Body of pancreas (tissue), 4 donors: Measurements from ENCODE around the gene FBN2. TPM values are rescaled to one million over a fixed set of nuclear protein-coding genes. Genes with fewer than 3 reads are reported as not detected.

Source experiments
- ATAC-seq: fragments of 150-250 bp; one replicate; pipeline ENCODE4 v1.9.1; 2016
- DNase-seq, 4 donors: peaks; one replicate each; pipeline ENCODE4 v3.0.0-alpha.2; 2019
- H3K27ac ChIP-seq, 4 donors: fragments of 200-600 bp; sonication (generic); 1 replicate in 3 of 4; 2 replicates in 1 of 4; pipeline versions ENCODE4 v1.5.1 to v1.6.1; 2016 to 2019; ENCODE audit warnings: mild to moderate bottlenecking in 1 of 4, mixed read lengths in 1 of 4, moderate library complexity in 1 of 4
- H3K27me3 ChIP-seq, 2 donors: fragments of 200-600 bp; sonication (generic); one replicate each; pipeline ENCODE4 v1.6.0; 2016; ENCODE audit warnings: mild to moderate bottlenecking in 1 of 2
- H3K36me3 ChIP-seq, 2 donors: fragments of 200-600 bp; sonication (generic); replicated peaks in 1 of 2; 2 replicates each; pipeline ENCODE4 v1.5.1; 2016; ENCODE audit warnings: low read depth in 2 of 2; ENCODE audit not compliant: insufficient read depth in 1 of 2
- H3K4me1 ChIP-seq: fragments of 200-600 bp; sonication (generic); one replicate; pipeline ENCODE4 v1.6.0; 2016
- H3K4me3 ChIP-seq, 2 donors: fragments of 200-600 bp; sonication (generic); 1 replicate in 1 of 2; 2 replicates in 1 of 2; pipeline ENCODE4 v1.5.1; 2016 to 2019
- H3K9me3 ChIP-seq, 3 donors: fragments of 200-600 bp; sonication (generic); 1 replicate in 2 of 3; 2 replicates in 1 of 3; pipeline ENCODE4 v1.5.1; 2016
- CTCF ChIP-seq, 7 experiments: fragments of 450-650 bp in 4 of 7; fragments of 200-600 bp in 3 of 7; sonication (generic) in 3 of 7; IDR thresholded peaks; one replicate each; pipeline ENCODE4 v1.5.1; 2016 to 2019; ENCODE audit warnings: antibody characterized with exemption in 7 of 7
- POLR2A ChIP-seq, 3 donors: fragments of 450-650 bp; IDR thresholded peaks; one replicate each; pipeline ENCODE4 v1.6.1; 2016; ENCODE audit warnings: antibody characterized with exemption in 3 of 3, mild to moderate bottlenecking in 2 of 3
- whole genome bisulfite sequencing, 2 donors: methylation state at CpG; one replicate each; pipeline ENCODE4 v1.1.5; 2017; 5-methylcytosine and 5-hydroxymethylcytosine counted together
- intact Hi-C: fragments of 100-400 bp; cut with DNase I; formaldehyde crosslinking; loops from one replicate; pipeline ENCODE4 v1.15.1; 2023
- total RNA-seq, 2 donors: library from RNA; depleted of rRNA; stranded (reverse); fragments of >200 nt; gene quantifications; one replicate each; pipeline ENCODE4 v1.1.0, GENCODE V29; 2016

Gene FBN2
- total RNA-seq, 2 donors from 2014 or later: 0.26 TPM; not detected in 1

- ATAC-seq: no peak
- Histone ChIP-seq H3K36me3 (no peaks in the 10 kb centered on the region), H3K27me3 (no peaks in the 10 kb centered on the region), H3K4me3 (no peak overlapping the region), H3K9me3 (no peaks in the 10 kb centered on the region), H3K27ac (no peak overlapping the region), H3K4me1 (no peaks in the 10 kb centered on the region)
- no peak for TF ChIP-seq CTCF (IDR thresholded peaks at IDR 0.05)
- no peak for TF ChIP-seq POLR2A (IDR thresholded peaks at IDR 0.05)
- DNase-seq: no peak
- intact Hi-C loops: no loop called here
- WGBS, 2 donors: 17 to 29% methylated on average over 1 of the region's 1 CpG
These were observed 234.5 kb downstream of the FBN2 start for GRCh38 chr5:128303593-128303992.

GRCh38 chr5:128300181-128300580 is 237.9 kb downstream of the FBN2 start:
- WGBS, 2 donors: 45 to 47% methylated on average over 4 of the region's 4 CpGs
- ATAC-seq (no peak), DNase-seq (no peak)
- H3K4me1 ChIP-seq: no peaks in the 10 kb centered on the region
- no peaks in the 10 kb centered on the region for H3K9me3 ChIP-seq
- H3K4me3 ChIP-seq: no peak overlapping the region
- intact Hi-C loops: no loop called here
- no peak overlapping the region for H3K27ac ChIP-seq
- H3K27me3 ChIP-seq: no peaks in the 10 kb centered on the region
- TF ChIP-seq CTCF (IDR thresholded peaks at IDR 0.05) (no peak), POLR2A (IDR thresholded peaks at IDR 0.05) (no peak)
- H3K36me3 ChIP-seq: no peaks in the 10 kb centered on the region

- intact Hi-C loops: no loop called here
- no peak overlapping the region for H3K27ac ChIP-seq
- 41% methylated on average over 2 of the region's 2 CpGs for WGBS, 2 donors
- no peak for TF ChIP-seq CTCF (IDR thresholded peaks at IDR 0.05)
- TF ChIP-seq POLR2A (IDR thresholded peaks at IDR 0.05): no peak
- no peaks in the 10 kb centered on the region for H3K36me3 ChIP-seq
- no peak for DNase-seq
- no peak for ATAC-seq
- H3K4me3 ChIP-seq: no peak overlapping the region
- H3K4me1 ChIP-seq: no peaks in the 10 kb centered on the region
- H3K9me3 ChIP-seq: no peaks in the 10 kb centered on the region
- no peaks in the 10 kb centered on the region for H3K27me3 ChIP-seq
These were observed 247.7 kb downstream of the FBN2 start for GRCh38 chr5:128290152-128290858.

GRCh38 chr5:128287740-128288139 is 250.3 kb downstream of the FBN2 start:
- Histone ChIP-seq H3K9me3 (no peaks in the 10 kb centered on the region), H3K27me3 (no peaks in the 10 kb centered on the region), H3K4me3 (no peak overlapping the region), H3K27ac (no peak overlapping the region), H3K4me1 (no peaks in the 10 kb centered on the region), H3K36me3 (no peaks in the 10 kb centered on the region)
- intact Hi-C loops: no loop called here
- ATAC-seq (no peak), DNase-seq (no peak)
- whole genome bisulfite sequencing, 2 donors: 57 to 69% methylated on average over 2 of the region's 2 CpGs
- TF ChIP-seq POLR2A (IDR thresholded peaks at IDR 0.05) (no peak), CTCF (IDR thresholded peaks at IDR 0.05) (no peak)

- ATAC-seq: no peak
These were observed 253.8 kb downstream of the FBN2 start for GRCh38 chr5:128284236-128284635.

More at GRCh38 chr5:128284236-128284635, 253.8 kb downstream of the FBN2 start:
- intact Hi-C loops: no loop called here
- Histone ChIP-seq H3K27ac (no peak overlapping the region), H3K4me1 (no peaks in the 10 kb centered on the region), H3K36me3 (no peaks in the 10 kb centered on the region), H3K4me3 (no peak overlapping the region), H3K9me3 (no peaks in the 10 kb centered on the region), H3K27me3 (no peaks in the 10 kb centered on the region)
- WGBS, 2 donors: 72 to 80% methylated on average over 2 of the region's 2 CpGs
- DNase-seq: no peak
- no peak for TF ChIP-seq POLR2A (IDR thresholded peaks at IDR 0.05)
- no peak for TF ChIP-seq CTCF (IDR thresholded peaks at IDR 0.05)
